ENCODE measurements around the gene EXOG. TPM values are rescaled to one million over a fixed set of nuclear protein-coding genes. Genes with fewer than 3 reads are reported as not detected.

EXOG gene
- total and polyA plus RNA-seq, 10 of the 15 experiments (the other 5 are each of a cell fraction or from before 2014, with no cell fraction given): 7.8 to 20.9 (median 19.6) TPM

DNA sequence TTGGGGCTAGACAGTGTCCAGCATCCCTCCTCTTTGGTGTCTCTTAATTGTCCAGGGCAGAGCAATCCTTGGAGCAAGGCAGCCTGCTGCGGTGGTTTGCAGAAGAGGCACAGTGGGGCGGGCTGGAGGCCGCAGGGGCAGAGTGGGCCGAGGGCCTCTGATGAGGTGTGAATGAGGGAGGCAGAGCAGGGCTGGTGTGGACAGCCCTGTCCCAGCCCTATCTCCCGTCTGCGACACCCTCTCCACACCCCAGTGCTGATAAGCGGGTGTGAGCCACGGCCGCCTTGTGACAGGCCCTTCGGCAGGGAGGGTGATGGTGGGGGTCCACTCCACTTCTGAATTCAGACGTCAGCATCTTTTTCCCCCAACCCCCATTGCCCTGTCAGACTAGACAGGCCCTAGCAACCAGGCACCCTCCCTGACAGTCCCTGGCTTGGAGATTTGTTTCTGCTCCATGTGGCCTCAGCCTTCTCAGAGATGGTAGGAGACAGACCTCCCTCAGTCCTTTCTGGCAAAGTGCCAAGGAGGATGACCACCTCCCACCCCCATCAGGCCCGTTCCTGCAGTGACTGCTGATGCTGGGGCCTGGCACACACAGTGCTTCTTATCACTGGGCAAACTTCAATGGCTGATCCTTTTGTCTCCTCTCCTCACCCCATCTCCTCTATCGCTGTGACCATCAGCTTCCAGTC lies 37.3 kb downstream of the EXOG start:
- H3K9me3 ChIP-seq (replicated peaks; ENCODE audit: control insufficient read depth, insufficient read depth, low read length): no peaks in the 10 kb centered on the region
- no peak for TF ChIP-seq SRF (IDR thresholded peaks at IDR 0.05; ENCODE audit: low read depth in 2 of 2, low read length in 2 of 2)
- TF ChIP-seq, protein P1, sequence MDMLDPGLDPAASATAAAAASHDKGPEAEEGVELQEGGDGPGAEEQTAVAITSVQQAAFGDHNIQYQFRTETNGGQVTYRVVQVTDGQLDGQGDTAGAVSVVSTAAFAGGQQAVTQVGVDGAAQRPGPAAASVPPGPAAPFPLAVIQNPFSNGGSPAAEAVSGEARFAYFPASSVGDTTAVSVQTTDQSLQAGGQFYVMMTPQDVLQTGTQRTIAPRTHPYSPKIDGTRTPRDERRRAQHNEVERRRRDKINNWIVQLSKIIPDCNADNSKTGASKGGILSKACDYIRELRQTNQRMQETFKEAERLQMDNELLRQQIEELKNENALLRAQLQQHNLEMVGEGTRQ (IDR thresholded peaks at IDR 0.05; ENCODE audit: borderline replicate concordance, low read depth, low read length): no peak
- TF ChIP-seq SP1 (IDR thresholded peaks at IDR 0.05; ENCODE audit: low read depth, low read length): no peak
- TF ChIP-seq JUNB (IDR thresholded peaks at IDR 0.05): no peak
- TF ChIP-seq RAD21 (IDR thresholded peaks at IDR 0.05; ENCODE audit: insufficient read depth, low read depth, low read length): no peak
- TF ChIP-seq MYB (IDR thresholded peaks at IDR 0.05; ENCODE audit: borderline replicate concordance, low read depth, low read length): no peak
- no peak for TF ChIP-seq TCF3 (IDR thresholded peaks at IDR 0.05; ENCODE audit: borderline replicate concordance, insufficient read depth, low read depth, low read length)
- TF ChIP-seq POU2F2 (IDR thresholded peaks at IDR 0.05; ENCODE audit: borderline replicate concordance, low read depth, low read length): no peak
- no peak for TF ChIP-seq KDM1A (IDR thresholded peaks at IDR 0.05; ENCODE audit: borderline replicate concordance)
- no peak overlapping the region for H3K9ac ChIP-seq (ENCODE audit: control insufficient read depth, insufficient read depth, low read length)
- WGBS (ENCODE audit: insufficient coverage, insufficient replicate concordance, low lambda C conversion rate, missing lambda C conversion rate): 97% methylated on average over 13 of the region's 13 CpGs
- no peak overlapping the region for H2AFZ ChIP-seq (ENCODE audit: control insufficient read depth, low read depth, low read length)
- no peak overlapping the region for H3K27ac ChIP-seq (ENCODE audit: control insufficient read depth, insufficient read depth)
- no TSS peak for BruUV-seq (replicated peaks)
- no peaks in the 10 kb centered on the region; a peak in 2 of 4 replicates for H3K36me3 ChIP-seq (ENCODE audit: control insufficient read depth in 2 of 2, insufficient read depth in 2 of 2, low read length in 1 of 2)
- no peaks in the 10 kb centered on the region for H3K79me2 ChIP-seq (ENCODE audit: control insufficient read depth, insufficient read depth, low read length)
- ChIA-PET SMC1A (ENCODE audit: uncharacterized antibody, unreplicated experiment) (no interaction called here), CTCF (interaction anchor here (0.5 to 2.9 kb wide), 4 partner anchors 12 to 586 kb away, joined by 3 to 12 read pairs (median 5); no protein-coding TSS in a partner anchor), POLR2A (no interaction called here), RAD21 (ENCODE audit: unreplicated experiment) (interaction anchor here (0.8 kb wide), 1 partner anchor 499 kb away, joined by 3 read pairs; no protein-coding TSS in a partner anchor)
- no peak overlapping the region for H3K4me2 ChIP-seq (ENCODE audit: control insufficient read depth, insufficient read depth)
- no peak for ATAC-seq
- no peaks in the 10 kb centered on the region for H3K4me1 ChIP-seq (ENCODE audit: control insufficient read depth, insufficient read depth, low read length)
- DNase-seq (ENCODE audit: low read depth, low spot score): no peak
- no peak for FAIRE-seq
- intact Hi-C loops (cut with micrococcal nuclease; ENCODE audit: unreplicated experiment) (no loop called here), in situ Hi-C loops (cut with MboI) (no loop called here)
- no peaks in the 10 kb centered on the region for H3K27me3 ChIP-seq (replicated peaks in 1 of 2; ENCODE audit: control insufficient read depth in 2 of 2, insufficient read depth in 2 of 2, low read length in 1 of 2)
- H3K4me3 ChIP-seq: no peak overlapping the region
- no peaks in the 10 kb centered on the region for H4K20me1 ChIP-seq (ENCODE audit: control insufficient read depth, insufficient read depth)
